Stomach (tissue), 4 donors: Measurements from ENCODE around the gene PCNT.

Experiments used
- EP300 ChIP-seq: sonication (generic); formaldehyde crosslinking; IDR thresholded peaks from one replicate; pipeline ENCODE4 v1.6.1; 2017; ENCODE audit warnings: antibody characterized with exemption
- POLR2A ChIP-seq, 4 donors: fragments of 450-650 bp; IDR thresholded peaks; one replicate each; pipeline ENCODE4 v1.6.1; 2016; ENCODE audit warnings: antibody characterized with exemption in 4 of 4, control low read depth in 2 of 4, mild to moderate bottlenecking in 1 of 4, moderate library complexity in 1 of 4
- POLR2AphosphoS5 ChIP-seq, 3 donors: sonication (generic); formaldehyde crosslinking; IDR thresholded peaks; one replicate each; pipeline ENCODE4 v1.6.1; 2016; ENCODE audit warnings: antibody characterized with exemption in 3 of 3
- TF ChIP-seq, protein P1 (sequence below), 7 experiments: fragments of 450-650 bp in 4 of 7; fragments of 200-600 bp in 3 of 7; sonication (generic) in 3 of 7; IDR thresholded peaks; one replicate each; pipeline ENCODE4 v1.5.1; 2016 to 2019; ENCODE audit warnings: antibody characterized with exemption in 7 of 7, control low read depth in 2 of 7, mild to moderate bottlenecking in 1 of 7

- TF ChIP-seq, protein P1, sequence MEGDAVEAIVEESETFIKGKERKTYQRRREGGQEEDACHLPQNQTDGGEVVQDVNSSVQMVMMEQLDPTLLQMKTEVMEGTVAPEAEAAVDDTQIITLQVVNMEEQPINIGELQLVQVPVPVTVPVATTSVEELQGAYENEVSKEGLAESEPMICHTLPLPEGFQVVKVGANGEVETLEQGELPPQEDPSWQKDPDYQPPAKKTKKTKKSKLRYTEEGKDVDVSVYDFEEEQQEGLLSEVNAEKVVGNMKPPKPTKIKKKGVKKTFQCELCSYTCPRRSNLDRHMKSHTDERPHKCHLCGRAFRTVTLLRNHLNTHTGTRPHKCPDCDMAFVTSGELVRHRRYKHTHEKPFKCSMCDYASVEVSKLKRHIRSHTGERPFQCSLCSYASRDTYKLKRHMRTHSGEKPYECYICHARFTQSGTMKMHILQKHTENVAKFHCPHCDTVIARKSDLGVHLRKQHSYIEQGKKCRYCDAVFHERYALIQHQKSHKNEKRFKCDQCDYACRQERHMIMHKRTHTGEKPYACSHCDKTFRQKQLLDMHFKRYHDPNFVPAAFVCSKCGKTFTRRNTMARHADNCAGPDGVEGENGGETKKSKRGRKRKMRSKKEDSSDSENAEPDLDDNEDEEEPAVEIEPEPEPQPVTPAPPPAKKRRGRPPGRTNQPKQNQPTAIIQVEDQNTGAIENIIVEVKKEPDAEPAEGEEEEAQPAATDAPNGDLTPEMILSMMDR (IDR thresholded peaks at IDR 0.05), result no peak
- no peak for TF ChIP-seq POLR2AphosphoS5 (IDR thresholded peaks at IDR 0.05)
- TF ChIP-seq POLR2A (IDR thresholded peaks at IDR 0.05), result no peak
- no peak for TF ChIP-seq EP300
Measured at GRCh38 chr21:46401186-46401910, 77.4 kb downstream of the PCNT start.
